GM18520 (cell line): ENCODE measurements around the gene ADORA2B.
A peak's percentile ranks its signal among the peaks of the same experiment; 100 is the strongest.
"Not testable (repeated sequence)": the region's sequence is repeated elsewhere in the genome, so short reads cannot be mapped to it uniquely, and the experiment has no call there.

ENCODE experiments used
- ATAC-seq: cut with Tn5 transposase; IDR thresholded peaks from one replicate; pipeline ENCODE4 v1.9.1; 2021; ENCODE audit not compliant: unreplicated experiment

ADORA2B gene

DNA sequence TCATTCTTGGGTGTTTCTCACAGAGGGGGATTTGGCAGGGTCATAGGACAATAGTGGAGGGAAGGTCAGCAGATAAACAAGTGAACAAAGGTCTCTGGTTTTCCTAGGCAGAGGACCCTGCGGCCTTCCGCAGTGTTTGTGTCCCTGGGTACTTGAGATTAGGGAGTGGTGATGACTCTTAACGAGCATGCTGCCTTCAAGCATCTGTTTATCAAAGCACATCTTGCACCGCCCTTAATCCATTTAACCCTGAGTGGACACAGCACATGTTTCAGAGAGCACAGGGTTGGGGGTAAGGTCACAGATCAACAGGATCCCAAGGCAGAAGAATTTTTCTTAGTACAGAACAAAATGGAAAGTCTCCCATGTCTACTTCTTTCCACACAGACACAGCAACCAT lies 34.1 kb downstream of the ADORA2B start:
- ATAC-seq = not testable (repeated sequence)

DNA sequence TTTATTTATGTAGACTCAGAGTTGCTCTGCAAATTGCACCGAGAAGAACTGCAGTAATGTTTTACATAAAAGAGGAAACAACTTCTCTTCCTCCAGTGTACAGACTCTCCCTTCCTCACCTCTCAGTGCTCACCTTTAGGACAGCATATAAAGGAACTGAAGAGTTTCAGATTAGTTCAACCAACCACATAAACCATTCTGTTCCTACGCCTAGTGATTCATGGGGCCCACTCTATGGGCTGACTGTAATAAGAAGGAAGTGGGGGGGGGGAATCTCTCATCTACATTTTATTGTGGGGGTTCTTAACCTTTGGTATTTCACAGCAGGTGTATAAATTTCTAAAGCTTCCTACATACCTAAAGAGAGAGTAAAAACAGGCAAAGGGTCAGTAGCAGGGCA lies 36.3 kb downstream of the ADORA2B start:
- no peak for ATAC-seq

DNA sequence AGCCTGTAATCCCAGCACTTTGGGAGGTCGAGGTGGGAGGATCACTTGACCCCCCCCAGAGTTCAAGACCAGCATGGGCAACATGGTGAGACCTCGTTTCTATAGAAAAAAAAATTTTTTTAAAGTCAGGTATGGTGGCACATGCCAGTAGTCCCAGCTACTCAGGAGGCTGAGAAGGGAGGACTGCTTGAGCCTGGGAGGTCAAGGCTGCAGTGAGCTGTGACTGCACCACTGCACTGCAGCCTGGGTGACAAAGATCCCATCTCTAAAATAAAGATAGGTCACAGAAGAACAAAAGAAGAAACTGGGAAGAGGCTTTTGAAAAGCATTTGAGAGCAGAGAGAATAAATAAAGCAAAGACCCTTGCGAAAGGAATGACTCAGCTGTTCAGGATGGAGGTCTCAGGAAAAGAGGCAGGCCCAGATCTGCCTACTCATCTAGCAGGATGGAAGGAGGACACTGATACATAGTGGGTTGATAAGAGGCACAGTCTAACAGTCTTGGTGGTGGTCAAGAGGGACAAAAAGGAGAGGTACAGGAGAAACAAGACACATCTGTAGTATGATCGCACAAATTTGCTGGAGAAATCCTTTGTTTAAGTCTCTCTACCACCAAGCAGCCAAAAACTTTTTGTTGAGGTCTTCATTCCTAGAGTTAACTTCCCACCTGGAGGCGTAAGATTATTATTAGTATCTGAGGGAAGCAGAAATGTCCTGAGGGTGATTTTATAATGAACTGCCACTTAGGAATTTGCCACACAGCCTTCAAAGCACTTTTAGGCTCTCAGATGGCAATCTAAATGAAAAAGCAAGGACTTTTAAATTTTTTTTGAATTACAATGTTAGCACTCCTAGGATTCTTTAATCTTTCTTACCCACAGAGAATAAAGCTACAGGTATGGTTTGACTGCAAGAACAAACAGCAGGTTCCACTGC lies 37.0 kb downstream of the ADORA2B start:
- no peak for ATAC-seq

DNA sequence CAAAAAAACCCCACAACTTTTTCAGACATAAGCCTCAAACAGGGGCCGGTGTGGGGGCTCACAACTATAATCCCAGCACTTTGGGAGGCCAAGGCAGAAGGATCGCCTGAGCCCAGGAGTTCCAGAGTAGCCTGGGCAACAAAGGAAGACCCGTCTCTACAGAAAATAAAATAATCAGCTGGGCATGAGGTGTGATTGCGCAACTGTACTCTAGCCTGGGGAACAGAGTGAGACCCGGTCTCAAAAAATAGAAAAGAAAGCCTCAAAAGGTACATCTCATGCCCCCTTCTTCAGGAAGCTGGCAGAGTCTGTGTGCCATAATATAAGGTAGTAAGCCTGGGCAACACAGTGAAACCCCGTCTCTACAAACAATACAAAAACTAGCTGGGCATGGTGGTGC lies 51.4 kb downstream of the ADORA2B start:
- ATAC-seq = no peak

DNA sequence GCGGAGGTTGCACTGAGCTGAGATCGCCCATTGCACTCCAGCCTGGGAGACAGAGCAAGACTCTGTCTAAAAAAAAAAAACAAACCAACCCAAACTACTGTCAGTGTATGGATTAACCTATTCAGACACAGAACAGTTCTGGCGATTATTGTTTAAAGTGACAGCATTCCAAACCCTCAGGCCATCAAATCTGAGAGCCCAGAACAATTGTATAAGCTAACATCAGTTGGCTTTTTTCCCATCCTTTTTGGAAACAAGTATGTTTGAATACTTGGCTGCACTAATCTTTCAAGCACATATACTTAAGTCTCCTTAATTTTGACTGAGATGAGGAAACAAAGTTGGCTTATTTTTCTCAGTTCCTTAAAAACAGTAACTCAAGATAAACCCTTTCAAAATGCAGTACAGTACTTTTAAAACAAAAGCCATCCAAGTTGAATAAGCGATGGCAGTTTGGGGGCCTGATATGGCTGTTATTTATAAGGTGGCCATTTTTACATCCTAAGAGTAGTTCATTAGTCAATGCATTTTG lies 53.2 kb downstream of the ADORA2B start:
- no peak for ATAC-seq

DNA sequence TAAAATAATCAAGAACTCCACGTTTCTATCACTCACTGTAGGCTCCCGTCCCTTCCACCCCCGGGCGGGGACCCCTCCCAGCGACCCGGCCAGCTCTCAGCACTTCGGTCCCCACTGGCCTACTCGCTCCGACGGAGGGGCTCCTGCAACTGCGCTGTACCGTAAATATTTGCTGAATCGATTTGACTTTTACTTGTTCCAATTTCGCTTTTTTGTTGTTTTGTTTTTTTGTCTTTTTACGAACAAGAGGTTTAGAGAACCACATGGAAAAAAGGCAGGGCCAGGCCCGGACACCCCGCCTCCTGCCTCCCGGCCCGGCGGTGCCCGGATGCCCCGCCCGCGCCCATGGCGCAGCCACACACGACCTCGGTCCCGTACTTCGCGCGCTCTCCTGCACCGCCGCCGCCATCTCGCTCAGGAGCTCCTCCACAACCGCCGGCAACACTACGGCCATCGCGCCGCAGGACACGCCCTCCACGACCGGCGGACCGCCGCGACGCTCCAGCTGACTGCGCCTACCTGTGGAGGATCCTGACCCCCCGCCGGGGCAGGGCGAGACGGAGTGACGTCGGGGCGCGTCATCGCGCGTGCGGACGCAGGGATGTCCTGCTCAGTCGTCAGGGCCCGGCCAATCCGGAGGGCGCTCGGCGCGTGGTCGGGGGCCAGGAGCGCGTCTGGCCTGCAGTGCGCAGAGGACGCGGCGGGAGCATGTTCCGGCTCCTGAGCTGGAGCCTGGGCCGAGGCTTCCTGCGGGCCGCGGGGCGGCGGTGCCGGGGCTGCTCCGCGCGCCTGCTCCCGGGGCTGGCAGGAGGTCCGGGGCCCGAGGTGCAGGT lies 54.4 kb downstream of the ADORA2B start, which contains the start of the genes TTC19 and ZSWIM7:
Gene TTC19 (plus strand): TSS at position 684 of the 833 bp plus-strand sequence. CDS start 25 bp downstream, at position 709.
Gene ZSWIM7 (minus strand): TSS at position 564 of the 833 bp plus-strand sequence. CDS start 110 bp downstream, at position 454.
- ATAC-seq = peak; percentile 94

DNA sequence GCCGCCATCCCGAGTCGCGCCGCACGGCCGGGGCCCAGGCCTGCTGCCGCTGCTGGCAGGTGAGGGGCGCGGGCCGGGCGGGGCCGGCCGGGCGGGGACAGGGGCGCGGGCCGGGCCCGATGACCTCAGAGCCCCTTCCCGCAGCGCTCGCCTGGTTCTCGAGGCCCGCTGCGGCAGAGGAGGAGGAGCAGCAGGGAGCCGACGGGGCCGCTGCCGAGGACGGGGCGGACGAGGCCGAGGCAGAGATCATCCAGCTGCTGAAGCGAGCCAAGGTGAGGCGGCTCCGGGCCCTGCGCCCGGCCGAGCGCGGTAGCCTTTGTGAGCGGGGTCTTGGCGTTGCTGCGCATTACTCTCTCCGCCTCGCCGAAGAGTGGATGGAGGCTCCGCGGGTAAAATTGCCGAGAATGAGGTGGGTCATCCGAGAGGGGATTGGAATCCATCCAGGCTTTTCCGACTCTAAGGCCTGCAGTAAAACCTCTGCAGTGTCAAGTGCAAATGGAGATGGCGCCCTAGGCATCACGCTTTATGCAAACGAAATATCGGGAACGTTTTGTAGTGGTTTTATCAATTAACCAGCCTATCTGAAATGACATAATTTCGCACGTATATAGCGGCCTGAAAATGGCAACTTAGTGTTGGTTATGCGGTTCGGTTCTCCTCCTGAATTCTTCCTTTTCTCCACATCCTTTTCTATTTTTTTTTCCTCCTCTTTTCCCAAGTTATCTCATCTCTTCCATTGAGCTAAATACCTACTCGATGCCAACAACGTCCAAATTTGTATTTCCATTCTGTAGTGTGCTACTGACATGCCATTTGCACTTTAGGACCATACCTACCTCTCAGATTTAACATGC lies 55.3 kb downstream of the ADORA2B start:
- ATAC-seq = peak; percentile 27

DNA sequence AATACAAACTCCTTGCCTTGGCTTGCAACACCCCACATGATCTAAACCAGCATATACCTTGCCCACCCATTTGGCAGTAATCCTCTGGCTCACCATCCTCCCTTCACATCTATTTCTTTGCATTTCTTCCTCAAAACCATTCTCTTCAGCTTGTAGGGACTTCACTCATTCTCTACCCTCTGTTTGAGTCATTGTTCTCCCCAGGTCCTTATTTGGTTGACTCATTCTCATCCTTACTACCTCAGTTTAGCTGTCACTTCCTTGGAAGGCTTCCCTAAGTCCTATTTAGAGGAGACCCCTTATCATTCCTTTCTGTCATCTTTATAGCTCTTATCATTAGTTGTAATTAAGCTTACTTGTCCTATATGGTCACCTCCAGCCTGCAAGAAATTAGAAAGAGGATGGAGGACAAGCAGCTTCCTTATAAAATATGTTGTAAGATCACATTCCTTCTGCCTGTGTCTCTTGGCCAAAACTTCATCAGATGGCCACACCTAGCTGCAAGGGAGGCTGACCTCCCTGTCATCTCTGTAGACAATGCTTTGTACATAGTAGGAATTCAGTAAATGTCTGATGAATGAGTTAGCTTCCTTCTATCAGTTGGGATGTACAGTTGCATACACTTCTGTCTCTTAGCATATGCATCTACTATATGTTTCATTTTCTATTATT lies 56.4 kb downstream of the ADORA2B start:
- no peak for ATAC-seq

DNA sequence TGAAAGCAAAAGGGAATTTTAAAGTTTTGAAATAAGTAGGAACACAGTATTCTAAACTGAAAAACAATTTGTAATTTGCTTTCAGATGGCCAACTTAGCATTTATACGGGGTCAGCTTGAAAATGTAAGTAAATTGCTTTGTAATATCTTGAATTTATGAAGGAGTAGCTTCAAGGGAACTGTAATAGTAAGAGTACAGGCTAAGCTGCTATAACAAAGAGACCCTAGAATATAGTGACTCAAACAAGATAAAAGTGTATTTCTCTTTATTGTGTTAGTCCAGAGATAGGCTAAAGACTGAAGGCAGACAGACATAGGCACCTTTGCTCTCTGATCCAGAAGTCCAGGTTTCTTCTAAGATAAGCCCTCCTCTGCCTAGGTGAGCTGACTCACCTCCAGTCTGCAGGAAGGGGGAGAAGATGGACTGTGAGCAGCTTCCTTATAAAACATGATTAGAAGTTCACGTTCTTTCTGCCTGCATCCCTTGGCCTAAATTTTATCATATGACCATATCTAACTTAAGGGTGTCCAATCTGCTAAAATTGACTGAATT lies 57.9 kb downstream of the ADORA2B start:
- ATAC-seq = no peak

DNA sequence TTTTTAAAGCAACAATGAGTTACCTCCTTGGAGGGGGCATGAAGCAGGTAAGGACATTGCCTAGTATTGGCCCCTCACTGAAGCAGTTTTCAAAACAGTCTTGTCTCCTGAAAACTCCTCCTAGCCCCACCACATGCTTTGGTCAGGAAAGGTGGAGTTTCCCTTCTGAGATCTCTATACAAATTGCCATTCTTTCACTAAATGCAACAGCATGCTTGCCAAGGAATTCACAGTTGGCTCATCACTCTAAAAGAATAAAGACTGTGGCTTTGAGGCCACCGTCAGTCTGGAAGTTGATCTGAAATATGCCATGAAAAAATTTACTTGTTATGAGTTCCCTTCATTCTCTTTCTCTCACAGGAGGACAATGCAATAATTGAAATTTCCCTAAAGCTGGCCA lies 58.9 kb downstream of the ADORA2B start:
- no peak for ATAC-seq

DNA sequence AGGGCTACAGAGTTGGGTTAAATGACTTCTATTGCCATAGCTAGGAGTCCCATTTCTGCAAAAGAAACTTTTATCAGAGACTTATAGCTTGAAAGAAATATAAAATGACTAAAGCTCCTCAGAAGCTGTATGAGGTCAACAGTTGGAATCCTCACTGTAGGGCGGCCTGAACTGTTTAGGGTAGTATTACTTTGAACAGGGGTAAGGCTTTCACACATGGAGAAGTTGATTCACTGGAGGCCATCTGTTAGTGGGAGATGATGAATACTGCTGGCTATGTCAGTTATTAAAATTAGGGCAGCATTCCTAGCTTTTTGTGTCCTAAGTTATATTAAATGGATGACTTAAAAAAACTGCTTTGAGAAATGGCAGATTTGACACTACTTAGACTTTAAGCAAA lies 60.7 kb downstream of the ADORA2B start:
- ATAC-seq = no peak

DNA sequence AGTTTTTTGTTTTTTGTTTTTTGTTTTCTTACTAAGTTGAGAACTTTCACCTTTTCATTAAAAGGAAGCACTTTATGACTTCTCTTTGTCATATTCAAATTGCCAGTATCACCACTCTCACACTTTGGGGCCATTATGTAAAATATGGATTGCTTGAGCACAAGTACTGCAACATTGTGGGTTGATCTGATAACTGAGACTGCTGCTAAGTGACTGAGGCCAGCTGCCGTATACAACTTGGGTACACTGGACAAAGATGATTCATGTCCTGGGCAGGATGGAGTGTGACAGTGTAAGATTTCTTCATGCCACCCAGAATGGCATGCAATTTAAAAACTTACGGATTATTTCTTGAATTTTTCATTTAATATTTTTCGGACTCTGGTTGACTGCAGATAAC lies 62.5 kb downstream of the ADORA2B start:
- ATAC-seq = no peak

DNA sequence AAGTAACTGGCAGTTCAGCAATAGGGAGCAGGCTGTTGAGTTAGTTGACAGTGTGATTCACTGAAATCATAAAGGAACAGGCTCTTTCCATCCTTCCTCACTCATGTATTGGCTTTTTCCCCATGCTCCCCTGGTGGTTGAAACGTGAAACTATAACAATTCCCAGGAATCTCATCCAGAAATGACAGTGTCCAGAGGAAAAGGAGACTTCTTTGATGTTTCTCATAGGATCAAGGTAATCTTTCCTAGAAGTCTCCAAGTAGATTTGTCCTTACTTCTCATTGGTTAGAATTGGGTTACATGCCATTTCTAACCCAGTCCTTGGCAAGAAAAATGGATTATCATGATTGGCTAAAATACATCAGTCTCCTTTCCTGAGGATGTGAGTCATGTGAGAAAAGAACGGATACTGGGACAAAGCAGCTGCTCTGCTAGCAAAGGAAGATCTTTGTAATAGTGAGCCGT lies 69.0 kb downstream of the ADORA2B start:
- no peak for ATAC-seq

DNA sequence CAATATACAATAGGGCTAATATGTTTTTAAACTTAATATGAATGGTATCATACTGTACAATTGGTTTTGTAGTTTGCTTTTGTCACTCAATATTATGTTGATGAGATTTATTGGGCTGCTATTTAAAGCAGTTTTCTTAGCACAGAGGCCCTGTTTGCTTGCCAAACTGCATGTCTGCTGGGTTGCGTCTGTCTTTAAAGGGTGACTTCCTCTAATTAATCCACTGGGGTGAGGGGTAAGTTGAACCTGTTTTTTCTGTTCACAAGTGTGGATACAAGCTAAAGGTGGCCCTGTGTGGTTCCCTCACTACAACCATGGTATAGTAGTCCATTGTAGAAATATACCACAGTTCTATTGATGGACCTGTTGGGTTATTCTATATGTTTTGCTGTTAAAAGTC lies 74.4 kb downstream of the ADORA2B start:
- no peak for ATAC-seq

DNA sequence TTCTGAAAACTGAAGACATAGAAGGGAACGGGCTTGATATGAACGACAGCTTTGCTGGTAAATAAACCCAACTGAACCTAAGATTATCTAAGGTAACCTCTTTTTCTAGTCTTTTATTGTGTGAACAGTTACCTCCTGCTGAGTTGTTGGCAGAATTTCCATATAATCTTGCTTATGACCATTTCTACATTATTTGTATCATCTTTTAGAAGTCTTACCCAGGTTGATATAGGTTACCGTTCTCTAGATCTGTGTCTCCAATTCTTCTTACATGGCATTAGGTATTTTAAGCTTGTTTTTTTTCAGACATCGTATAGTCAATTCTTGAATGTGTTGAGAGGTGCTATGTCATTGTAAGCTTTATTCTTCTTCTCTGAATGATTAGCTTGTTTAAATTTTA lies 79.0 kb downstream of the ADORA2B start:
- ATAC-seq = no peak

DNA sequence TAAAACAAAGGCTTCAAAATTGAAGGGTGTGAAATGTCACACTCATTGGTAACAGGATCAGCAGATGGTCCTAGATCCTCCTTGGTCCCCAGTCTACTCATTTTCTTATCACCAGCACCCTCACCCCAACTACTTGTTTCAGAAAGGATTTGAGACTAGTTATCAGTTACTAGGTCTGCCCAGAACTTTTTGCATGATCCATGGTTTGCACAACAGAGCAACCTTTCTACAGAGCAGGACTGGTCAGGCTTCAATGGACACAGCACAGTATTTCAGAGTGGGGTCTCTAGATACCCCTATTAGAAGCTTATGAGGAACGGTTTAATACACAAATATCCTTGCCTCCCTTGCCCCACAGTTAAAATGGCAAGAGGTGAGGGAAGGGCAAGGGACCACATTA lies 80.3 kb downstream of the ADORA2B start:
- no peak for ATAC-seq
